Measurements from ENCODE around the gene ARL8A.
"Not testable (repeated sequence)": the region's sequence is repeated elsewhere in the genome, so short reads cannot be mapped to it uniquely, and the experiment has no call there.

ARL8A gene

GRCh38 chr1:202122639-202123335, 21.8 kb downstream of the ARL8A start, which contains the start of gene GPR37L1:
Gene GPR37L1, plus strand, starts transcription at chr1:202122917. Its CDS starts 47 bp downstream, at chr1:202122964.
- no peak within 1 kb of the TSS for H3K27ac ChIP-seq
- TF ChIP-seq CTCF (conservative IDR thresholded peaks at IDR 0.05) = no peak; the same call in 1 of the 2 replicates
- TF ChIP-seq ZFX (IDR thresholded peaks at IDR 0.05) = no peak

GRCh38 chr1:202121006-202121405, 23.5 kb downstream of the ARL8A start:
- H3K27ac ChIP-seq = no peak overlapping the region
- TF ChIP-seq ZFX (IDR thresholded peaks at IDR 0.05) = no peak
- TF ChIP-seq CTCF (conservative IDR thresholded peaks at IDR 0.05) = no peak

GRCh38 chr1:202117898-202118371, 26.6 kb downstream of the ARL8A start:
- TF ChIP-seq ZFX (IDR thresholded peaks at IDR 0.05) (no peak), CTCF (conservative IDR thresholded peaks at IDR 0.05) (no peak)
- no peak overlapping the region for H3K27ac ChIP-seq

- no peak overlapping the region for H3K27ac ChIP-seq
- TF ChIP-seq ZFX (IDR thresholded peaks at IDR 0.05) (no peak), CTCF (conservative IDR thresholded peaks at IDR 0.05) (no peak)
These were observed 28.2 kb downstream of the ARL8A start for GRCh38 chr1:202116287-202116686.

- H3K27ac ChIP-seq = no peak overlapping the region
- TF ChIP-seq CTCF (conservative IDR thresholded peaks at IDR 0.05) (no peak), ZFX (IDR thresholded peaks at IDR 0.05) (no peak)
These were observed 30.7 kb downstream of the ARL8A start for GRCh38 chr1:202113690-202114300.

- no peak overlapping the region for H3K27ac ChIP-seq
- TF ChIP-seq ZFX (IDR thresholded peaks at IDR 0.05) (no peak), CTCF (conservative IDR thresholded peaks at IDR 0.05) (no peak)
These were observed 31.5 kb downstream of the ARL8A start for GRCh38 chr1:202112859-202113689.

- H3K27ac ChIP-seq = not testable (repeated sequence)
These were observed 32.9 kb downstream of the ARL8A start for GRCh38 chr1:202111589-202111988.
